Stimulated activated CD4-positive, alpha-beta T cell treated with anti-CD3 and anti-CD28 coated beads, Interleukin-4, amount 100 ng/mL, for 4 hours (primary cell): ENCODE measurements around the gene CHCHD10.

ENCODE experiments used
- DNase-seq, 2 experiments: peaks; one replicate each; pipeline ENCODE4 v3.0.0-alpha.2; 2020

The CHCHD10 gene

DNA sequence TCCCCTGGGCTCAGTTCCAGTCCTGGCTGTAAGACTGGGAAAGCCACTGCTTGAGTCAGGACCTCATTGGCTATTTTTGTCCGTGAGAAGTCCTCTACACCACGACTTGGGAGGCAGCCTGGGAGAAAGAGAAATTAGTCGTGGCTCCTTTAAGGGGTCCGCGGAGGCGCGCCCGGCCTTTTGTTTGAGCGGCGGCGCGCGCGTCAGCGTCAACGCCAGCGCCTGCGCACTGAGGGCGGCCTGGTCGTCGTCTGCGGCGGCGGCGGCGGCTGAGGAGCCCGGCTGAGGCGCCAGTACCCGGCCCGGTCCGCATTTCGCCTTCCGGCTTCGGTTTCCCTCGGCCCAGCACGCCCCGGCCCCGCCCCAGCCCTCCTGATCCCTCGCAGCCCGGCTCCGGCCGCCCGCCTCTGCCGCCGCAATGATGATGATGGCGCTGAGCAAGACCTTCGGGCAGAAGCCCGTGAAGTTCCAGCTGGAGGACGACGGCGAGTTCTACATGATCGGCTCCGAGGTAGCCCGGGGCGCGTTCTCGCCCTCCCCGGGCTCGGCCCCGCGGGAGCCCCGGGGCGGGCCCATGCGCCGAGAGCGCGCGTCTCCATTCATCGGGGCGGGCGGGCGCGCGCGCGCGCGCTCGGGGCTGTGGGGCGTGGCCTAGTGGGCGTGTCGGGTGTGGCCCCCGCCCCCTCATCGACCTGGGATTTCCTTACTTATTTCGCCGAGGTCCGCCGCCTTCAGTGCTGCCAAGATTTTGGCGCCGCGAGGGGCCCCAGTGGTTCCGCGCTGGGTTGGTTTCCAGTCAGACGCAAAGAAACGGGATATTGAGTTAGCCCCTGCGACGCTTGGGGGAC lies 19.2 kb upstream of the CHCHD10 start, which contains the start of gene SMARCB1:
SMARCB1 (plus strand) TSS at position 215 of the 848 bp plus-strand sequence; CDS start at position 419, 204 bp downstream.
- peak; percentile 86 to 92 for DNase-seq

DNA sequence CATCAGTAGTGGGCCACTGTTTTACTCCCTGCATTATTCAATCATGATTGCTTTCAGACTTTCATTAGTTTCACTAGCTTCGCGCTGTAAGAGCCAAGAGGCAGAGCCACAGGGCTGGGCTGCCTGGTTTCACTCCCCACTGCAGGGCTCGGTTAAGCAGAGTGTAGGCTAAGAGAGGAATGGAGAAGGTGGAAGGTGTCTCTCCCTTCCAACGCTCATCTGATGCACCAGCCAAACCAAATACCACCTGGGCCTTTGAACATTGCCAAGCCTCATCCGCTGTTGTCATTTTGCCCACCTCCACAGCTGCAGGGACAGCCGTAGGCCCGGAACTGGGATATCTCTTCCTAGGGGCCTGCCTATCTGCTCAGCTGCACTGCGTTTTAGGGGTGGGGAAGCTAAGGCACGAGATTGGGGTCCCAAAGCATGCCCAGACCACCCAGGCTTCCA lies 18.5 kb upstream of the CHCHD10 start:
- DNase-seq = no peak

DNA sequence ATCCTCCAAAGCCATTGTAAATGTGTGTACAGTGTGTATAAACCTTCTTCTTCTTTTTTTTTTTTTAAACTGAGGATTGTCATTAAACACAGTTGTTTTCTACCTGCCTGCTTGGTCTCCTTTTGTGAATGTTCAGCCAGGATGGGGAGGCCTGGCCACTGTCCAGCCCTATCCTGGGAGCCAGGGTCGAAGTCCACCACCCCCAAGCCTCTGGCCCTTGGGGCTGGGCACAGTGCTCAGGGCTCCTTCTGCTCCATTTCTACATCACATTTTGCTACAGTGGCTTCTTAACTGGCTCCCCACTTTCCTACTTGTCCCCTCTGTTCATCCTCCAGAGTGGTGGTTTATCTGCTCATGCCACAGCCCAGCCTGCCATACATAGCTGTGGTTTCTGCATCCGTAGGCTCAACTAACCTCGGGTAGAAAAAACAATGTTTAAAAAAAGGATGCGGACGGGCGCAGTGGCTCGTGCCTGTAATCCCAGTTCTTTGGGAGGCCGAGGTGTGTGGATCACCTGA lies 16.5 kb upstream of the CHCHD10 start:
- no peak for DNase-seq

DNA sequence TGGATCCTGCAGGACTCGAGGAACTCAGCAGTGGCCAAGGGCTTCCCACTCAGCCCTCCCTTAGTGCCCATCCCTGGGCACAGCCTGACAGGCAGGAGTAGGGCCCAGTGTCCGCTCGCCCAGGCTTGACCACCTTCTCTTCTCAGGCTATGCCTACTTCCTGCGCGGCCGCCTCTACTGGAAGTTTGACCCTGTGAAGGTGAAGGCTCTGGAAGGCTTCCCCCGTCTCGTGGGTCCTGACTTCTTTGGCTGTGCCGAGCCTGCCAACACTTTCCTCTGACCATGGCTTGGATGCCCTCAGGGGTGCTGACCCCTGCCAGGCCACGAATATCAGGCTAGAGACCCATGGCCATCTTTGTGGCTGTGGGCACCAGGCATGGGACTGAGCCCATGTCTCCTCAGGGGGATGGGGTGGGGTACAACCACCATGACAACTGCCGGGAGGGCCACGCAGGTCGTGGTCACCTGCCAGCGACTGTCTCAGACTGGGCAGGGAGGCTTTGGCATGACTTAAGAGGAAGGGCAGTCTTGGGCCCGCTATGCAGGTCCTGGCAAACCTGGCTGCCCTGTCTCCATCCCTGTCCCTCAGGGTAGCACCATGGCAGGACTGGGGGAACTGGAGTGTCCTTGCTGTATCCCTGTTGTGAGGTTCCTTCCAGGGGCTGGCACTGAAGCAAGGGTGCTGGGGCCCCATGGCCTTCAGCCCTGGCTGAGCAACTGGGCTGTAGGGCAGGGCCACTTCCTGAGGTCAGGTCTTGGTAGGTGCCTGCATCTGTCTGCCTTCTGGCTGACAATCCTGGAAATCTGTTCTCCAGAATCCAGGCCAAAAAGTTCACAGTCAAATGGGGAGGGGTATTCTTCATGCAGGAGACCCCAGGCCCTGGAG lies 15.7 kb upstream of the CHCHD10 start:
- no peak for DNase-seq

DNA sequence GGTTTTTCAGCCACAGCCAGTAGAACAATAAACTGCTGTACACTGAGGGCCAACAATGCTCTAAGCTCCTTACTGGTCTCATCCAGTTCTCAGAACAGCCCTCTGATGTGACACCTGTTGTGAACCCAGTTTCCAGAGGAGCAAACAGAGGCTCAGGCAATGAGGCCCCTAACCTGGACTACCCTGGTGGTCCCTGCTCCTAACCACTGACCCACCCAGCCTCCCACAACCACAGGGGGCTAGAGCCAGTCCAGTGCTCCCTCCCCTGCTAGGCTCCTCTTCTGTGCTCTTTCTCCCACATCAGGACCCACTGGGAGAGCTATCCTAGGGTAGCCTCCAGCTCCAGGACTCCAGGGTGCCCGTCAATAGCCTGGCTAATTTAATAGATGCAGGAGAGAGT lies 14.9 kb upstream of the CHCHD10 start:
- no peak for DNase-seq

DNA sequence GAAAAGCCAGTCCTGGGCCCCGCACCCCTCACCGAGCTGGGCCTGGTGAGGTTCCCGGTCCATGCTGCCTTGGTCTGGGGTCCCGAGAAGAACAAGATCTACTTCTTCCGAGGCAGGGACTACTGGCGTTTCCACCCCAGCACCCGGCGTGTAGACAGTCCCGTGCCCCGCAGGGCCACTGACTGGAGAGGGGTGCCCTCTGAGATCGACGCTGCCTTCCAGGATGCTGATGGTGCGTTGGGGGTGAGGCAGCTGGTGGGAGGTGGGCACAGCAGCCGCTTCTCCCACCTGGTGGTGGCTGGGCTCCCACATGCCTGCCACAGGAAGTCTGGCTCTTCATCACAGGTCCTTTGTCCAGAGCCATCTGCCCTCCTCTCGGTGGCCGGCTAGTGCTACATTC lies 14.5 kb upstream of the CHCHD10 start:
- DNase-seq = no peak

DNA sequence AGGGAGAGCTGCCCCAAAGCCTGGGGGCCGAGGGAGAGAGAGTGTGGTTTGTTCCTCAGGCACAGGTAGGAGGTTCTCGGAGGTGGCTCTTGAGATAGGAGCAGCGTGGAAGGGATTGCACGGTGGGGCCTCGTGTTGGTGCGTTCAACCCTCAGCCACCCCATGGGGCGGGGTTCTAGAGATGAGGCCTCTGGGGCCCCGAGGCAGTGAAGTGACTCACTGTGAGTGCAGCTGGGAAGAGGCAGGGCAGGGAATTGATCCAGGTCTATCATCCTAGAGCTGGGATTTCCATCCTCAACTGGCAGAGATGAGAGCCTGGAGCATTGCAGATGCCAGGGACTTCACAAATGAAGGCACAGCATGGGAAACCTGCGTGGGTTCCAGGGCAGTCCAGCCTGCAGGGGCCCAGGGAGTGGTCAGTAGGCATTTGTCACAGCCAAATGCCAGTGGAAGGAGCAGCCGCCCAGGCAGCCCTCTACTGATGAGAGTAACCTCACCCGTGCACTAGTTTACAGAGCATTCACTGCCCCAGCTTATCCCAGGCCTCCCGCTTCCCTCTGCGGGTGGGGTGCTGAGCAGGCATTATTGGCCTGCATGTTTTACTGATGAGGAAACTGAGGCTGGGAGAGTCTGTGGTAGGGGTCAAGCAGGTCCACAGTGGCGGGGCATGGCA lies 13.9 kb upstream of the CHCHD10 start:
- DNase-seq = no peak

DNA sequence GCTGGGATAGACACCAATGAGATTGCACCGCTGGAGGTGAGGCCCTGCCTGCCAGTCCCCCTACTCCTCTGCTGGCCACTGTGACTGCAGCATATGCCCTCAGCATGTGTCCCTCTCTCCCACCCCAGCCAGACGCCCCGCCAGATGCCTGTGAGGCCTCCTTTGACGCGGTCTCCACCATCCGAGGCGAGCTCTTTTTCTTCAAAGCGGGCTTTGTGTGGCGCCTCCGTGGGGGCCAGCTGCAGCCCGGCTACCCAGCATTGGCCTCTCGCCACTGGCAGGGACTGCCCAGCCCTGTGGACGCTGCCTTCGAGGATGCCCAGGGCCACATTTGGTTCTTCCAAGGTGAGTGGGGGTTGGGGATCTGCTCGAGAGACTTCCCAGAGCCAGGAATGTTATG lies 13.3 kb upstream of the CHCHD10 start:
- DNase-seq = no peak

DNA sequence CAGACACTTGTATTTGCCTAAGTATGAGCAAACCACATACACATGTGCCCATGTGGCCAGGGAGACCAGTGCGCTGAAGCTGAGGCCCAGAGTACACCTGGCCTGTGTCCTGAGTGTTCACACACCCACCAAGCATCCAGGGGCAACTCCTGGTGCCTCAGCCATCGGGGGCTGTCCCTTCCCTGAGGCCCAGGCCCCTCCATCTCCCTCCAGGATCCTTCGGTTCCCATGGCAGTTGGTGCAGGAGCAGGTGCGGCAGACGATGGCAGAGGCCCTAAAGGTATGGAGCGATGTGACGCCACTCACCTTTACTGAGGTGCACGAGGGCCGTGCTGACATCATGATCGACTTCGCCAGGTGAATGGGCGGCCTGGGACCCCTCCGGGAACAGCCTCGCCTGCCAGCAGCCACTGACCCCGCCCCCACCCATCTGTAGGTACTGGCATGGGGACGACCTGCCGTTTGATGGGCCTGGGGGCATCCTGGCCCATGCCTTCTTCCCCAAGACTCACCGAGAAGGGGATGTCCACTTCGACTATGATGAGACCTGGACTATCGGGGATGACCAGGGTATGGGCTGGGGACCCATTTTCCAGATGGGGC lies 12.5 kb upstream of the CHCHD10 start:
- no peak for DNase-seq

DNA sequence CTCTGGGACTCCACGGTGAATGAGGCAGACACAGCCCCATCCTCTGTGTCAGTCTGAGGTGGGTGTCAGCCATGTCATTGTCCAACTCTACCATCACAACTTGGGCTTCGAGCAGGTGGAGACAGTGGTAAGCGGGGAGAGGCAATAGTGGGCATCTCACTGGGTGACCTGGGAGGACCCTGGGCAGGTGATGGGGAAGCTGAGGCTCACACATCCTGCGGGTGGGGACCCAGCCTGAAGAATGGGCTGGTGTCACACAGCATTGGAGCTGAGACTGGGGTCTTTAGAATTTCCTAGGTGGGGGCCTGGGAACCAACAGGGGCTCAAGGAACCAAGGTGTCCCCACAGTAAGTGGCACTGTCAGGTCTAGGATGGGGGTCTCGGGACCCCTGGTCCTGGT lies 12.0 kb upstream of the CHCHD10 start:
- DNase-seq = no peak

DNA sequence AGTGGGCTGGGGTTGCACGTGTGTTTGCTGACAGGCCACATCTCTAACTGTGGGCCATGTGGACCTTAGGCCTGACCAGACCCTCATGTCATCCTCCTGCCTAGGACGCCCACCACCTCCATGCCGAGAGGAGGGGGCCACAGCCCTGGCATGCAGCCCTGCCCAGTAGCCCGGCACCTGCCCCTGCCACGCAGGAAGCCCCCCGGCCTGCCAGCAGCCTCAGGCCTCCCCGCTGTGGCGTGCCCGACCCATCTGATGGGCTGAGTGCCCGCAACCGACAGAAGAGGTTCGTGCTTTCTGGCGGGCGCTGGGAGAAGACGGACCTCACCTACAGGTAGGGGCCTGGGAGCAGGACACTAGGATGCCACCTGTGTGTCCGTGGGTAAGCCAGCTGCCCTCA lies 11.3 kb upstream of the CHCHD10 start:
- no peak for DNase-seq

DNA sequence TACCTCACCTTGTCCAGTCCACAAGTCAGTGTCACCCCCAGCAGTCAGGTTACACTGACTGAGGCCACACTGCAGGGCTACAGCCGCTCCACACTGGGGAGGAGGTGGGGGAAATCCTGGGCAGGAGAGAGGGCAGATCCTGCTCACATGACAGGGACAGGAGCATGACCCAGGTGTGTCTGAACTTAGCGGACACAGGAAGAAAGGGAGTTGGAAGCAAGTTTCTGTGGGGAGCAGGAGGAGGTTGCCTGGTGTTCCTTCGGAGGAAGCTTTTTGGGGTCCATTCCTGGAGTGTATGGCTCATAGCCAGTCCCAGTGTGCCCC lies 10.8 kb upstream of the CHCHD10 start:
- DNase-seq = no peak

DNA sequence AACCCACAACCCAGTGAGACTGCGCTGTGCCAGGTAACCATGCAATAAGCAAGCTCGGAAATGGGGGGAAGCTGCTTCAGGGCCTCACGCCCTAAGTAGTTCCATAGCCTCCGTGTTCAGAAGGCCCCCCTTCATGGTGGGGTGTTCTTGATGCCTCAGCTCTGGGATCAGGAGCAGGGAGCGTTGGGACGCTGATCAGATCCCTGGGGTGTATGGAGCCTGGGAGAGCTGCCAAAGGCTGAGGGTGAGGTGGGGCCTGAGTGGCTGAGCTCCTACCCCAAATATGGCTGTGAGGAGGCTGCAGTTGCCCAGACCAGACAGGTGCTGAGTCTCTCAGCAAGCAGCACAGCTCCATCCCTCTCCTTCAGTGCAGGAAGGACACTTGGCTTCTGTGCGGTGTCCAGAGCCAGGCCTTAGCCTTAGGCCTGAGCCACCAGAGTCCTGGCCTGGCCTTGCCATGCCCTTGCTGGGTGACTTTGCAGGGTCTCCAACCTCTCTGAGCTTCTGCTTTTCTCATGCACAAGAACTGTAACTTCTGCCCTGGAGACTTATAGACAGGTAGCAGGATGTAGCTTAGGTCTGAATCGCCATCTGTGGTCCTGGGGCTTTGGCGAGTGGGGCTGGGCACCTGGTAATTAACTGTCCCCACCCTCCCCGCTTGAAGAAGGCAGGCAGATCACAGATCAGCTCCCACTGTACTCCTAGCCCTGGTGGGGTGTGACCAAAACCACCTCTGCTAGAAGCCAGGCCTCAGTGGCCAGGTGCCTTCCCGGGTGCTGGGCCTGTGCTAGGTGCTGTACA lies 10.2 kb upstream of the CHCHD10 start:
- DNase-seq = no peak

DNA sequence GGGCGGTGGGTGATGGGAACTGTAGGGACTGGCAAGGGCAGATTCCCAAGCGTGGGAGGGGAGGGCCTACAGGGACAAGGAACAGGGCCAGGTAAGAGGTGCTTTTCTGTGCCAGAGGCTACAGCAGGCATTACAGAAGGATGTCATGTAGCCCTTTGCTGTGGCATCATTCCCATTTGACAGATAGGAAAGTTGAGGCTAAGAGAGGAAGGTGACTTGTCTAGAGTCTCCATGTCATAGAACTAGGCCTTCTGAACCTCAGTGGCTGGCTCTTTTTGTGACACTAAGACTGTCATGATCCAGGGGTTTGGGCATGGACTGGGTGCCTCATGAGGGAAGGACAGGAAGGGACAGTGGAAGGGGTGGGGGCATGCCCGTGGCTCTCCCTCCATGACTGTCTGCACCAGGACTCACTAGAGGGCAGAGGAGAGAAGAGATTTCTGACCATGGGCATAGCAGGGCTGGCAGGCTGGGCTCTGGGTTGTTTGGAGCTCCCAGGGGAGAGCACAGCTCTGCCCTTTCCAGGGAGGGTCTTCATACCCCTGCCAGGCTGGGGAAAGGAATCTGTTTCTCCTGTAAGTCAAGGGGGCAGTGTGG lies 8.1 kb upstream of the CHCHD10 start:
- no peak for DNase-seq

DNA sequence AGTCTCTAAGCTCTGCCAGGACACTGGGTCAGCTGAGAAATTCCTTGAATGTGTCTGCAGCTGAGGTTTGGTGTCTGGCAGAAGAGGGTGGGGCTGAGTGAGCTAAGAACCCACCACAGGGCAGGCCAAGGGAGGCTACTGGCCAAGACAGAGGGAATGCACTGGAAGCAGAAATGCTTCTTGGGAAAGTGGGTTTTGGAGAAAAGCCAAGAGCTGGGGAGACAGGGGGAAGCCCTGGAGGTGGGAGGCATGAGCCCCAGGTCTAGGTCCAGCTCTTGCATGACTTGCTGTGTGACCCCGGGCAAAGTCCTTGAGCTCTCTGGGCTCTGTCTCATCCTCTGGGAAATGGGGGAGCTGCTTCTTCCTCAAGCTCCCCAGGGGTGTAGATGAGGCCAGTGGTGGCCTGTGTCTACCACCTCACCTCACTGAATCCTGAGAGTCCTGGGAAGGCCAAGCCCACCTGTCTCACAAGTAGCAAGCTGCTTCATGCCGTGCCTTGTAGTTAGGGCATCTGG lies 7.2 kb upstream of the CHCHD10 start:
- no peak for DNase-seq

DNA sequence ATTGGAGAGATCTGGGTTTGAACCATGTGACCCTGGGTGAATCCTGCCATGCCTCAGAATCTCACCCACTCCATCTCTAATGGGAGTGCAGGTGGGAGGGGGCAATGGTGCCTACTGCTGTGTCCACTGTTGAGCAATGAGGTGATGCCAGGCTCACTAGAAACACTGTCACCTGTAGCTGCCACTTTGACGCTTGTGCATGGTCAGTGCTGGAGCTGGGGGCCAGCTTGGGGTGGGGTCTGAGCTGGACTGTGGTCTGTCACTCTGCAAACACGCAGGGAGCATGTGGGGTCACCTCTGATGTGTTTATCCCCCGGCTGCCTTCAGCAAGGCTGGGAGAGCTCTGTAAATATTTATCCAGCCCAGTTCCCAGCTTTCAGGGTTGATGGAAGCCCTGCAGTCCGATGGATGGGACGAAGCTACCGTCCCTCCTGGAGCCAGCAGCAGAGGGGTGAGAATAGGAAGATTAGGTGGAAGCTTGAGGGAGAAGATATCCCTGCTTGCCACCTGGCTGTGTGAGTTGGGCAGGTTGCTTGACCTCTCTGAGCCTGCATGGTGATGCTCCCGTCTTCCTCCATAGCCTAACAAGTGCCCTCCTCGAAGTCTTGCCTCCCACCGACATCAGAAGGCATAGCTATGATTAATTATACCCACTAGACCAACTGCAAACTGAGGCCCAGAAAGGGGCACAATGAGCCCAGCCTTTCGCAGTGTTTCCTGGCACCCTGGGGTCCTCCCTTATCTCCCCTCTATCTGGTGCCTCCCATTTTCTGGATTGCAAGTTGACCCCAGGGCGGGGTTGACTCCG lies 6.5 kb upstream of the CHCHD10 start:
- DNase-seq = no peak

DNA sequence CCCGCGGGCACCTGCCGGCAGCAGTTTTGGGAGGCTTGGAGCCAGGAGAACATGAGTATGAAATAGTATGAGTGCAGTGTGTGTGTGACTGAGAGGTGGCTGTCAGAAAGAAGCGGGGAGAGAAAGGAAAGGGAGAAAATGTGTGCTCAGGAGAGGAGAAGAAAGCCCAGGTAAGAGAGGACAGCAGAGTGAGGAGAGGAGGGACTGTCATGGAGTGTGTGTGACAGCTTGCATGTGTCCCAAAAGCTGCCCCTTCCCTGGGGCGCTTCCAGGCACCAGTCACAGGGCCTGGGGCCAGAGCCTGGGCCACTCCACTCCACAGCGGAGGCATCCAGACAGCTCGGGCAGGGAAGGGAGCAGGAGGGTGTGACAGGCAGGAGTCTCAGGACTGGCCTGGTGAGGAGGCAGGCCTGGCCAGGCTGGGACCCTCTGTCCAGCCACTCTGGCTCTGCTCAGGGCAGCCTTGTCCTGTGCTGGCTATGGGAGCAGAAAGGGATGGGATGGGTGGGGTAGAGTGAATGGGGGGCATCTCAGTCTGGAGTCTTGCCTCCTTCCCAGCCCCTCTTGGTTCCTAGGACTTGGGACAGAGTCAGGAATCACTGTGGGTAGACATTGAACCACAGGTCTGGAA lies 5.8 kb upstream of the CHCHD10 start:
- no peak for DNase-seq

DNA sequence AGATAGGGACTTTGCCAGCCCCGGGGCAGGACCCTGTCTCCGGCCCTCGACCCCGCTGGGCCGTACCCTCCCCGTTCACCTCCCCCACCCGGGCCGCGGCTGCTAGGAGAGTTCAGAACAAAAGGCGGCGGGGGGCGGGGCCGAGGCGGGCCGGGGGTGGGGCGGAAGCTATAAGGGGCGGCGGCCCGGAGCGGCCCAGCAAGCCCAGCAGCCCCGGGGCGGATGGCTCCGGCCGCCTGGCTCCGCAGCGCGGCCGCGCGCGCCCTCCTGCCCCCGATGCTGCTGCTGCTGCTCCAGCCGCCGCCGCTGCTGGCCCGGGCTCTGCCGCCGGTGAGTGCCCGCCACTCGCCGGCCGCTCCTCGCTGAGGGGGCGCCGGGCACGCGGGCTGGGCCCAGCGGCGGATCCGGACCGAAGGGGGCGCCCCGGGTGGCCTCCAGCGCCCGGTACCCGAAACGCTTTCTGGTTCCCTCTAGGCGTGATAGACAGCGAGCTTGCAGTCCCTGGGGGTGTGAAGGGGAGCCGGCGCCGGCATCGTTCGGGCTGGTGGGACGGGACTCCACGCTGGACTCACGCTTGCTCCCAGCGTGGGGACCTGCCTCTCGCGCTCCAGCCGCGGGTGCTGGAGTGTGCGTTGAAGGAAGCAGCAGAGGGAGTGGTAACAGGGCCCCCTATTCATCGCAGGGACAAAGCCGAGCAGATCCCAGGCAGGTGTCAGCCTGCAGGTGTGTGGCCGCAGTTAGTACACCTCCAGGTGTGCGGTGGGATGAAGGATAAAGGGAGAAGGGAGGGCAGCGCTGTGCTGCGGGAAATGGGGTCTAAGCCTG lies 5.1 kb upstream of the CHCHD10 start, which contains the start of gene MMP11:
MMP11 (plus strand) TSS at position 201 of the 825 bp plus-strand sequence; CDS start at position 223, 22 bp downstream.
- peak; percentile 40 to 66 for DNase-seq

DNA sequence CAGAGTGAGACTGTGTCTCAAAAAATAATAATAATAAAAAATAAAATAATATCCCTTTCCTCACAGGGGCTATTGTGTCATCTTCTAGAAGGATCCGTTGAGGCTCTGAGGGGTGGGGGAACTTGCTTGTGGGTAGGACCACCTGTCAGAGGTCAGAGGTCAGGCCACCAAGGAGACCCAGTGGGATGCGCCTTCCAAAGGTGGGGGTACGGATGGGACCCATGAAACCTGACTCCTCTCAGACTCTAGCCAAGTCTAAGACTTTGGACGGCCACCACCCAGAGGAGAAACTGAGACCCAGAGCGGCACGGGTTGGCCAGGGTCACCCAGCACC lies 4.5 kb upstream of the CHCHD10 start:
- no peak for DNase-seq
